Stimulated activated CD4-positive, alpha-beta T cell treated with anti-CD3 and anti-CD28 coated beads, Interleukin-1b, Interleukin-23, amount 100 ng/mL, for 24 hours (primary cell): Measurements from ENCODE around the gene TSHZ2.
"Not testable (repeated sequence)": the region's sequence is repeated elsewhere in the genome, so short reads cannot be mapped to it uniquely, and the experiment has no call there.

ENCODE experiments used
- DNase-seq, 4 experiments: peaks; one replicate each; pipeline ENCODE4 v3.0.0-alpha.2; 2020; ENCODE audit warnings: low read depth in 4 of 4, low spot score in 1 of 4

The TSHZ2 gene

DNA sequence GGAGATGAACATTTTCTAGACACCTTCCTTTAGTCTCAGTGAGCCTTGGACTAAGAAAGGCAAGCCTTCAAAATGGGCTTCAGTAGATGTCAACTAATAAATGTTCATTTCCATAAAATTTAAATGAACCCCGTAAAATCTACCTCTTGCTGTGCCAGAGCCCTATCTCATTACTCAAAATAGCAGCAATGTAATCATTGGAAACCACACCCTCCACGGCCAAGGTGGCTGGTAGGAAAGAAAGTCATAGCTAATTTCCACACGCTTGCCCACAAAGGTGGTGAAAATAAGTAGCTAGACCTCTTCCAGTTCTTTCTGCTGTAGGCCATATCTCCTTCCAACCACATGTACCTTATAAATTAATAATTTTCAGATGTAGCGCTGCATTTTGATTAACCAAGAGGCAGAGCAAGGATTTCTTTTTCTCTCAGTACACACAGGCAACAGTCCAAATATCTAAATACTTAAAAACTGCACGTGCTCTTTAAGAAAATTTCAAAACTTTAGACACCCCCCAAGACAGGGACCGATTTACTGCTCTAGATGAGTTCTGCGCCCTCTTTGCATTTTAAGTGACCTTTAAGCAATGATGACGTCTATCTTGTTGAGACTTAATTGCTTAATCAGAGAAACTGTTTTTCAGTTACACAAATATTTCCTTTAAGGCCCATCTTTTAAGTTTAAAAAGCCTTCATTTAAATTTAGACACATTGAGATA is 330.7 kb downstream of the TSHZ2 start:
- no peak for DNase-seq

DNA sequence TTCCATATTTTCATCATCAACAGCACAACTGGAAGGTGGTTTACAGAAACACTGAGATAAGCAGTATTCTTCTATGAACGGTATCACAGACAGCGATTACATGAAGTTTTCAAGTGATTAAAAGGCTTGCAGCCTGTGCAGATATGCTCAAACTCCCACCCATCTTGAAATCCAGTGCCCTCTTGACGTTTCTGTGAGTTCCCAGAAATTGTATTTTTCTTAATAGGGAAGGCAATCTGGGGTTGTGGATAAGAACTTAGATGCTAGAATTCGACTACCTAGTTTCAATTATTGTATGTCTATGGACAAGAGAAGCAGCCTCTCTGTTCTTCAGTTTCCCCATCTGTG is 331.2 kb downstream of the TSHZ2 start:
- no peak for DNase-seq

DNA sequence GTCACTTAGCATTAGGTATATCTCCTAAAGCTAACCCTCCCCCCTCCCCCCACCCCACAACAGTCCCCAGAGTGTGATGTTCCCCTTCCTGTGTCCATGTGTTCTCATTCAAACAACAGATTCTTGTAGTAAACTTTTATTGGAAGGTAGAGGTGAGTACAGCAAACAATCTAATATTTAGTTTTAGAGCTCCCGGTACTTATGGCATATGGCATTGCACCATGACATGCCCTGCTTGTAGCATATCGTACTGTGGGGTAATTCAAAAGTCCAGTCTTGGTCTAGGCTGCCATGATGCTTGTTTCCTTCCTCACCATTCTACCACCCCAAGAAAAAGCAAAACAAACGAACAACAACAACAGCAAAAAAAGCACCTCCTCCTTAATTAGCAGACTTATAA is 332.0 kb downstream of the TSHZ2 start:
- DNase-seq = no peak

DNA sequence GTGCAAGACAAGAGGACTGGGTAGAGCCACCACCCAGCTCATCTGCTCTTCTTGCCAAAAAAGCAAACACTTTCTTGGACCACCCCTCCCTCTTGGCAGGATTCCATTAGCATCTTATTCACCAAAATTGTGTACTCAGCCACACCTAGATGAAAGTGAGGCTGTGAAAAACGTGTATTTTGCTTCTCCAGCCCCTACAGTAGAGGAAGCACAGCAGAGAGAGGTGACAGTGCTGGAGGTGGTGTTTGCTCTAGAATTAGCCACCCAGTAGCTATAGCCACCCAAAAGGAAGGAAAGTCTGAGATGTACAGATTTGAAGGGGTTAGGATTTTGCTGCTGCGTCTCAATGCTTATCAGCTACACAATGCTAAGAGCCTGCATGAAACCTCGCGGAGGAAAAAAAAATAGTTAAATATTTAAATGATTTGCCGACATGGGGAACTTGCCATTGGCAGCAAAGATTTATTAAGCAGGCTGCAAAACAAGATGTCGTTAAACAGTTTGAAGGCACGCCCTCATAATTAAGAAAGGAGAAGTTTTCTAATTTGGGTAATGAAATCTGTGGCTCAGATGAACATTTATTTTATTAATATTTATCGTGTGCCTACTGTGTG is 334.1 kb downstream of the TSHZ2 start:
- DNase-seq = no peak

DNA sequence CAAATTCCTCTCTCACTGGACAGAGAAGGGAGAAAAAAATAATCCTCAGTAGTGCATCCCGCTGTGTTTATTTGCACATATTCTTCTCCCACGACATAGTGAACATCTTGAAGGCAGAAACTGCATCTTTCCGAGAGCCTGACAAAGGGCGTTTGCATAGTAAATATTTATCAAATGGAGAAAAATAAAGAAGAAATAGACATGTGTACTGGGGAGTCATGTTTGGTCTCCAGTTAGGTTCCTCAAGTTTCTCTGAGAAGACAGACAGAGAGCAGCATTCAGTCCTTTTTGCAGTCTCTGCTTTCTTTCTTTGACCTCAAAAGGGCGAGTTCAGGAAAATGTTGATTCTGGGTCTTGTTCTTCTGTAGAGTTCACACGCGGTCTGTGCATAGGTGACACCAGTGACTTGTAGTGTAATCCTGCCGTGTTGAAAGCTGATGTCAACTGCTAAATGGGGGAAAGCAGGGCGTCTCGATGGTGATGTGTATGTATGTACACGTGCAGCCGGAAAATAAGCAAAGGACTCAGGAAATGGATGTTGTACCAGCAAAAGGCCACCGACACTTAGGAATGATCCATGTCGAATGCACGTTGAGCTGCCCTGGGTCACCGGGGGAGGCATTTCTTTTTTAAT is 335.9 kb downstream of the TSHZ2 start:
- no peak for DNase-seq

DNA sequence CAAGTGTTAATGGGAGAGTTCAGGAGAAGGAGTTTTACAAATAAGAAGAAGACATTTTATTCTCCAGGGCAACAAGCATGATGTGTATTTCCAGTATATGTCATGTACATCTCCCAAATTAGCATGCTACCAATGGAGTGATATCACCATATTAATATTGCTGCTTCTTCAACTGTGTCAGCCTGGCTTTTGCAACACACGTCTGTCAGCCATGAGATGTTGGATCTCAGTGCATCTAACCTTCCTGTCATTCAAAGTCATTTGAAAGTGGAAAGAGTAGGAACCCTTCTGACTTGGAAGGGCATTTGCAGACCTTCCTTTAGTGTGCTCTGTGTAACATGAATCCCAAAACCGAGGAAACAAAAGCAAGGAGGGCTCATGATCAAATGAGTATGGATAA is 337.4 kb downstream of the TSHZ2 start:
- no peak for DNase-seq

DNA sequence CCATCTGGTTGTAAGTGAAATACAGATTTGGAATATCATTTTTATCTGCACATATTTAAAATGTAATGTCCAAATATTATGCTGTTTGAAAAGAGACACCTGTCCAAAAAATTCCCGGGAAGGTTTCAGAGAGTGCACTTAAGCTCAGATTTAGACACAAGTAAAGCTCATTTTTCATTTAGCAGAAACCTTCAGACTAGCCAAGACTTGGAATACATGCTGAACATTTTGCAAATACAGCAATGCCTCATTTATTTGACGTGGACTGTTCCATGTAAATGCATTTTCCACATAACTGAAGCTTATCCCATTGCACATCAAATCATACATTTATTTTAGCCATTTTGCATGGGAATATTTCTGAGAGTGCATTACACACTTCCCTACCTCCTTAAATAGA is 340.8 kb downstream of the TSHZ2 start:
- DNase-seq = no peak

DNA sequence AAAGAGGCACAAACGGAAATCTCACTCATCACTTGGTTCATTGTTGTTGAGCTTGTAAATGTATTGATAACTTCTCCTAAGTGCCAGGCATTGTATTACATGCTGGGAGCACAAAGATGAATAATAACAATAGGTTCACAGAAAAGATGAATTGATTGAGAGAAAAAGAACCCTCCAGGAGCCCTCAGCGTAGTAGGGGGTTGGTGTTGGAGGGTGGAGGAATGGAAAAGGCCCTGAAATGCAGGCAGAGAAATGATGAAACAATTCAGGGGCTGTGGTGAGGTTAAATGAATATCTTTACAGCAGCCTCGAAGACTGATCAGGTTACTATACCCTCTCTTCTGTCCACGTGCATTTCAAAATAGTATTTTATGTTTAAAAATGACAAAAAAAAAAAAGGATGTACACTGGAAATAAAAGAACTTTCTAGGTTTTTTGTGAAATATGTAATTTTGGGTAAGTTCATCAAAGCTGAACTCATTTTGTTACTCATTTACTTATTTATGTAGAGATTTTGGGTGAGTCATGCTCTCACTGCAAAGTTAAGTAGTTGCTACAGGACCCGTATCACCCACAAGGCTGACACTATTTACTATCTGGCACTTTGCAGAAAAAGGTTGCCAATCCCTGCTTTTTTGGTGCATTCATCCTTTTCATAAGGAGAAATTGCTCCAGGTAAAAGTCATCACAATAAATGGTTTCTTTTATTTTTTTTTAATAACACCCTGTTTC is 344.2 kb downstream of the TSHZ2 start:
- no peak for DNase-seq

DNA sequence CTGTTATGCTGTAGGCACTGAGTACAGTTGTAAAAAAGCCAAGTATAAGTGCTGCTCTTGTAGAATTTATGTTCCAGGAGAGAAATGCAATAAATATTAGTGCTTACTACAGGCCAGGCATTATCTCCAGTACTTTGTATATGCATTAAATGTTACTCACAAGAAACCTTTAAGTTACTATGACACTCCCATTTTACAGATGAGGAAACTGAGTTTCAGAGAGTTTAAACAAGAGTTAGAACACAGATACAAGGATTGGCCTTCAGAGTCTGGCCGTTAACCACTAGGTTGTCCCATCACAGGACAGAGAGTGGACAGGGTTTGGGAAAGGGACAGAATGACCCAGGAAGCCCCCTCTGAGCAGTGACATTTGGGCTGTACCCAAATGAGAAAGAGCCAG is 347.0 kb downstream of the TSHZ2 start:
- DNase-seq = no peak

DNA sequence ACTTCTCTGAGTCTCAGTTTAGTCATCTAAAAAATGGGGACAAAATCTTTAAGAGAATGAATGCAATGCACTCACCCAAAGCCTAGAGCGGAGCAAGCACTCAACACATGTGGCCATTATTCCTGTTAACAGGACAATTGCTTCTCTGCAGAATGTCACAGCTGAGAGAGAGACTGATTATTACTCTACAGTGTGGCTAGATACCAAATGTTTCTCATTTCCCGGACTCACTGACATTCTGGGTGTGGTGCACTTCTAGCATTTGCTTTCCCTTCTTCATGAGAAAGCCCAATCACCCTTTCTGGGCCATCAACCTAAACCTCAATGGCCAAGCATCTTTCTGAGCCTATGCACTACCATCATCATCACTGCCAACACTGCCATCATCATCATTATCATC is 347.6 kb downstream of the TSHZ2 start:
- DNase-seq = no peak

DNA sequence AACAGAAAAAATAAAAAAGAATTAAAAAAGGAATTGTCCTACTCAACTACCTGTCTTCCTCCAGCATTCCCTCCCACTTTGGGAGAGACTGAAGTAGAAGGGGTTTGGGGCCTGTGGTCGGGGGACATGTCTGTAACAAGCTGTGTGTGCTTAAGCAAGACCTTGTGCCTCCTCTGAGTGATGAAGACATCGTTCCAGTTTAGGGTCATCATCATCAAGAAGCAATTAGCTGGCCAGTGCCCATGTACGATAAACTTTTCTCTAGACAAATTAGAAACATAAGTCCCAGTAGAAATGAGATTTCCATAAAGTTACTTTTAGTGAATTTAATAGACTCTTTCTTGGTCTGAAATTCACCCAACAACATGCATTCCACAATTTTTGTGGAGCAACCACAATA is 348.5 kb downstream of the TSHZ2 start:
- DNase-seq = no peak

DNA sequence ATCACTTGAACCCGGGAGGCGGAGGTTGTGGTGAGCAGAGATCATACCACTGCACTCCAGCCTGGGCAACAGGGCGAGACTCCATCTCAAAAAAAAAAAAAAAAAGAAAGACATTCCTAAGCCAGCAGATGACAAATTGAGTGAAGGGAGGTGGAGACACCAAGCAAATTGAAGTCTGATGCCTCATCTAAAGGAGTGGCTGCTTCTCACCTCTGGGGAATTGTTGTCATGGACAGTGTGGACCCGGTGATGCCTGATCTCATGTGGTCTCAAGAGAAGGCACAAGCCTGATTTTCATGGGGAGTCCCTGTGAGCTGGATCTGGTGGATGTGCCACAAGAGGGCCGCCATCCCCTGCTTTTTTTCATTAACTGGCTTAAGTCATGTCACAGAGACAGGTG is 349.4 kb downstream of the TSHZ2 start:
- no peak for DNase-seq

DNA sequence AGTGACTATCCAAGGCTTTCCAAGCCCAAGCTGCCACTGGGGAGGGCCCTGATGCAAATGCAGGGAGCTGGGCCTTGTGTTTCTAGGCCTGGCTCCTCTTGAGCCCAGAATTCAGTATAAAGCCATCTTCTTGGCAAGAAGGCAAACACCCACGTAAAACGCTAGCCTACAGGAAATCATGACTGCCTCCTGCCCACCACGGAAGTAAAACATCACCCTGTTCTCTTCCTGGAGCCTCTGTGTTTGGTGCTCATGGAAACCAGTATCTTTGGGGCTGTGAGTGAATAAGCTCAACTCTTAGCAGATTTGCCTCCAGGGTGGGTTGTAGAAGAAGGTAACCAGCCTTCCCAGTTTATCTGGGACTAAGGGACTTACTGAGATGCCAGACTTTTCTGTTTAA is 350.5 kb downstream of the TSHZ2 start:
- no peak for DNase-seq

DNA sequence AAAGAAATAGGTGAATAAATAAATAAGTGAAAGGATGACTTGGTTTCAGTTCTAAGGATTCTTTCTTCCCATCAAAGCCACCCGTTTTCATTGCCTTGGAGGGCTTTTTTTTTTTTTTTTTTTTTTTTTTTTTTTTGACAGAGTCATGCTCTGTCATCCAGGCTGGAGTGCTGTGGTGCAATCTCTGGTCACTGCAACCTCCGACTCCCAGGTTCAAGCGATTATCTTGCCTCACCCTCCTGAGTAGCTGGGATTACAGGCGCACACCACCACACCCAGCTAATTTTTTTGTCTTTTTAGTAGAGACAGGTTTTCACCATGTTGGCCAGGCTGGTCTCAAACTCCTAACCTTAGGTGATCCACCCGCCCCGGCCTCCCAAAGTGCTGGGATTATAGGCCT is 351.3 kb downstream of the TSHZ2 start:
- not testable (repeated sequence) for DNase-seq

DNA sequence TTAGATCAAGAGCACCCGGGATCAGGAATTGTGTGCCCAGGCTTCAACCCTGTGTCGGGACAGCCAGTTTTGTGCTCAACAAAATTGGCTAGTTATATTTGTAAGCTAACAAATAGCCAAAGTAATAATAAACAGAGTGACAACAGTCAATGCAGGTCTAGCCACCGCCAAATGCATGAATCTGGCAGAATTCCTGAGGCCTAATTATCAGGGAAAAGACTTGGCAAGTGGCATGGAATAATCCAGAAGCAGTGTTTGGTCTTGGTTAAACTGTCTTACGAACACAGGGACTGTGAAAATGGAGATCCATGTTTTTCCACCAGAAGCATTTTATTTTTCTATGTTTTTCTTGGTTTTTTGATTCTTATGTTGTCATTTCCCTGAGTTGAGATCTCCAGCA is 352.7 kb downstream of the TSHZ2 start:
- no peak for DNase-seq

DNA sequence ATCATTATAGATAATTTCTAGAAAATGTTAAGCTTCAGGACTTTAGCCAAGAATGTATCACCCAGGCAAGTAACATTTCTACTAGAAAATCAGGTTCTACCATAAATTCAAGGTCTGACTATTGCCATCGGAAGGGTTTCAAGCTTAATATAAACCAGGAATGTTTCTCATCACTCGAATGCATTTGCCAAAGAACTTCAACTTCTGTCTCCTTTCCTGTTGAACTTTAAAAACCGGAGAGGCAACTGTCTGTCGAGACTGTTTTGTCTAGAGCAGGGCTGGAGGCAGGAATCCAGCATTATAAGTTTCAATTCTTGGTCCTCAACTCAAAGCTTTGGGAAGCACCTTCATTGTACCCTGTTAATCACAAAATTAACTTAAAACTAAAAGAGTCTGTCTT is 356.8 kb downstream of the TSHZ2 start:
- DNase-seq = no peak

DNA sequence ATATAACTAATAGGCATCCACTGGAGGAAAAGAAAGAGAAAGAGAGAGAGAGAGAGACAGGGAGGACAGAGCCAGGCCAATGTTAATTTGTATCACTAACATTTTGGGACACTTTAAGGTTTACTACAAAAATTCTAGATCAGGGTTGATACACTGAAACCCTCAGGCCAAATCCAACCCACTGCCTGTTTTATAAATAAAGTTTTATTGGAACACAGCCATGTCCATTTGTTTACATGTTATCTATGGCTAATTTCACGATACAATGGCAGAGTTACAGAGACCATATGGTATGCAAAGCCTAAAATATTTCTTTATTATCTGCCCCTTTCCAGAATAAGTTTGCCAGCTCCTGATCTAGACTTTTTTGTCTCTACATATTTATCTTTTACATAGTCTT is 357.6 kb downstream of the TSHZ2 start:
- no peak for DNase-seq

DNA sequence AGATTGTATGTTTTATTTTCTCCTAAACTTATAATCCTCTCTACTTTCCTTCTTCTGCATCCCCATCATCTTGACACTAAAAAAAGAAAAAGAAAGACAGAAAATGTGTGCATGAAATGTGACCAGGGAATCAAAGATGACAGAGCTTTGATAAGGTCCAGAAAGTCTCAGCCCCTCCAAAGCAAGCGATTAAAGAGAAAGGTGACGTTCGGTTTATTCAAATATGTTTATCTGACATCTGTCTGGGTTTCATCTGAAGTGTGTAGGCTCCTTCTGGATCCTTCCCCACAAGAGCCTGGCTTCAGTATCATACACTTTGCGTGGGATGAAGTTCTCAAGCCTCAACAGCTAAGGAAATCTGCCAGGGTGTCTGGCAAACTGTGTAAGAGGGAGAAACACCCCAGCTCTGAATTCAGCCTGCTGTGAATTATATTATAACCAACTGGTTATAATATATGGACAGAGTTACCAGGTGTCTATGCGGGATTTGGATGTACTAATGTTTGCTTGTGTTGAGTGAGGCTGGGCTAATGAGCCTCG is 358.5 kb downstream of the TSHZ2 start:
- no peak for DNase-seq

DNA sequence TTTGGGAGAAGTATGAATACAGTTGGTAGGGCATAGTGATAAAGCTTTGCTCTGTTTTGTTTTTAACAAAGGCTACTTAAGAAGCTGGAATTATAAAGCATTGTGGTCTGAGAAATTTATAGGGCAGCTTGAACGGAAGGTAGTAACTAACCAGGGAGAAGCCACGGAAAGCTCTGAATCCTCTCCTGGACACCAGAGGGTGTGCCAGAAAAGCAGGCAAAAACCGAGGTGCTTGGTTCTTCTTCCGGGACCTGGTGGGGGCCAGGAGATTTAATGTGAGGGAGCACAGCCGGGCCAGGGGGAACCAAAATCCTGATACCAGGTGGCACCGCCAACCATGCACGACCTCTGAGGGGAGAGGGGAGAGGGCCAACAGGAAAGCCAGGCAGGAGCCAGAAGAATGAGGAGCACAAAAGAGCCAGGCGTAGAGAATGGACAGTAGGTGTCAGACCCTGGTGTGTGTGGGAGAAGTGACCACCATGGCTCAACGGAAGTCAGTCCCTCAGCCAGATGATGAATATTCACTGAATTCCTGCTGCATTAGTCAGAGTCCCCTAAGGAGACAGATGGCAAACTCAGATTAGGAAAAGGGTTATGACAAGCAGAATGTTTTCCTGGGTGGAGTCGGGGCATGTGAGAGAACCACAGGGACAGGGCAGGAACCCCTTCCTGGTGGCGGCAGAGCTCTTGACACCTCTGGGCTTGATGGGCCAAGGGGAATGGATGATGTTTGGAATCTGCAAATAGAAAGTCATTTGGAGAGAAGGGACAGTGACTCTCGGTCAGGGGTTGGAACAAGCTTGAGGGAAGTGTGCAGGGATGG is 359.2 kb downstream of the TSHZ2 start:
- no peak for DNase-seq

DNA sequence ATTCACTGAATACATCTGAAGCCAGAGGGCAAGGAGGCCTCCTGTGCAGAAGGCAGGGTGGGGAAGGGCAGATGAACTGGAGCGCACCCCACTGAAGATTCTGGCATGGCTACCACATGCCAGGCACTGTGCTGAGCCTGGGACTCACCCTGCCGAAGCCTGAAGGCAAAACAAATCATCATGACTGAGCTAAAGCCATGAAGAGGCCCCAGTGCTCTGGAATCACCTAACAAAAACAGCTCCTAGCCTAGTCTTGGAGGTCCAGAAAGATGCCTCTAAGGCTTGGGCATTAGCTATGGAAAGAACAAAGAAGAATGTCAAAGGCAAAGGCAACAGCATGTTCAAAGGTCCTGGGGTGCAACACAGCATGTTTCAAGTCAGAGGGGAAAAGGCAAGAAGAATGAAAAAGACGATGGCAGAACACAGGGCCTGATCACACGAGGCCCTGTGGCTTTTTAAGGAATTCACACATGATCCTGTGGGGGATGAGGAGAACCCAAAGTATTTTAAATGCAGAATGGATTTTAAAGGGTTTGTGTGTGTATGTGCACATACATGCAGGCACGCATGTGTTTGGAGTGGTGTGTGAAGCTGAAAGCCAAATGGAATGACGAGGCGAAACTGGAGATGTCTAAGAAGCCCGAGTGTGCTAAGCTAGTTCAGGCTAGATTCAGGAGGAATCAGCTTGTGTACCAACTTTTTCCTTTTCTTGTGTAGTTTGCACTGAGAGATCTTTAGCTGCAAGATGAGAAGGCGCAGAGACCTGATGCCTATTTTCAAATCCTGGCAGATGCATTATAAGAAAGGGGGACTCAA is 360.1 kb downstream of the TSHZ2 start:
- no peak for DNase-seq
